Fibroblast of lung (primary cell): ENCODE measurements around the gene MACROD2.

Experiments used
- EZH2 ChIP-seq: IDR thresholded peaks from 2 replicates; pipeline ENCODE4 v1.5.1; 2012; ENCODE audit warnings: low read length, control low read depth, mild to moderate bottlenecking; ENCODE audit errors: missing control alignments
- TF ChIP-seq, protein P1 (sequence below), 2 donors: IDR thresholded peaks in 1 of 2; conservative IDR thresholded peaks in 1 of 2; 1 replicate in 1 of 2; 2 replicates in 1 of 2; pipeline ENCODE4 v1.5.1; 2011 to 2012; ENCODE audit warnings: low read length in 2 of 2, control low read depth in 1 of 2, inconsistent platforms in 1 of 2, low read depth in 1 of 2, mild to moderate bottlenecking in 1 of 2

DNA sequence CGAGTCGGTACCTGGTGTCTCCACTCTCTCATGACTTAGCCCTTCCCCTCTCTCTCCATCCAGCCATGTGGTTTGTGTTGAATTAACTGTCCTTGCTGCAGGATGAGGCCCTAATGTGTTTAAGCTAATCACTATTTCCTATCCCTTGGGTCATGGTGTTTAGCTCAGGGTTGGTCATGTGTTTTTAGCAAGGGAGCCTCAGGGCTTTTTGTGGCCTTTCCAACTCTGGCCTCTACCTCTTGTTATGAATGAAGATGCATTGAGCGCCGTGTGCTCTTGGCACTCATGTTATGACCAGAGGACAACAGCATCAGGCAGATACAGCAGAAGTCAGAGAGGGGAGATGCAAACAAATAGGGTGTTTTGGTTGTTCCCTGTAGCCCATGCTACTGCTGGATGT is 1016.3 kb downstream of the MACROD2 start:
- TF ChIP-seq, protein P1, sequence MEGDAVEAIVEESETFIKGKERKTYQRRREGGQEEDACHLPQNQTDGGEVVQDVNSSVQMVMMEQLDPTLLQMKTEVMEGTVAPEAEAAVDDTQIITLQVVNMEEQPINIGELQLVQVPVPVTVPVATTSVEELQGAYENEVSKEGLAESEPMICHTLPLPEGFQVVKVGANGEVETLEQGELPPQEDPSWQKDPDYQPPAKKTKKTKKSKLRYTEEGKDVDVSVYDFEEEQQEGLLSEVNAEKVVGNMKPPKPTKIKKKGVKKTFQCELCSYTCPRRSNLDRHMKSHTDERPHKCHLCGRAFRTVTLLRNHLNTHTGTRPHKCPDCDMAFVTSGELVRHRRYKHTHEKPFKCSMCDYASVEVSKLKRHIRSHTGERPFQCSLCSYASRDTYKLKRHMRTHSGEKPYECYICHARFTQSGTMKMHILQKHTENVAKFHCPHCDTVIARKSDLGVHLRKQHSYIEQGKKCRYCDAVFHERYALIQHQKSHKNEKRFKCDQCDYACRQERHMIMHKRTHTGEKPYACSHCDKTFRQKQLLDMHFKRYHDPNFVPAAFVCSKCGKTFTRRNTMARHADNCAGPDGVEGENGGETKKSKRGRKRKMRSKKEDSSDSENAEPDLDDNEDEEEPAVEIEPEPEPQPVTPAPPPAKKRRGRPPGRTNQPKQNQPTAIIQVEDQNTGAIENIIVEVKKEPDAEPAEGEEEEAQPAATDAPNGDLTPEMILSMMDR (conservative IDR thresholded peaks at IDR 0.05 in 1 of 2, IDR thresholded peaks at IDR 0.05 in 1 of 2; ENCODE audit: low read depth in 1 of 2, low read length in 2 of 2): no peak
- no peak for TF ChIP-seq EZH2
